HG03558 (cell line): ENCODE measurements around the gene MAPKAPK2.
"Not testable (repeated sequence)": the region's sequence is repeated elsewhere in the genome, so short reads cannot be mapped to it uniquely, and the experiment has no call there.

Experiments
- ATAC-seq: cut with Tn5 transposase; IDR thresholded peaks from one replicate; pipeline ENCODE4 v1.9.1; 2021; ENCODE audit warnings: moderate number of reproducible peaks; ENCODE audit not compliant: unreplicated experiment; ENCODE audit errors: extremely low read depth

MAPKAPK2 gene

GRCh38 chr1:206684478-206685333 is at the start of gene MAPKAPK2:
TSS of gene MAPKAPK2 (plus strand) at chr1:206684905. CDS start at chr1:206685230, 325 bp downstream.
- ATAC-seq, result no peak

GRCh38 chr1:206635080-206635977 is 49.4 kb upstream of the MAPKAPK2 start, which contains the start of gene DYRK3:
TSS of gene DYRK3 (plus strand) at chr1:206635536. CDS start at chr1:206635704, 168 bp downstream.
- peak; percentile 69 for ATAC-seq

GRCh38 chr1:206635978-206636345 is 48.7 kb upstream of the MAPKAPK2 start:
- ATAC-seq, result no peak

- ATAC-seq, result no peak
Observed at GRCh38 chr1:206636671-206637070, 48.0 kb upstream of the MAPKAPK2 start.

GRCh38 chr1:206637605-206638004 is 47.1 kb upstream of the MAPKAPK2 start:
- ATAC-seq, result no peak

GRCh38 chr1:206642074-206642473 is 42.6 kb upstream of the MAPKAPK2 start:
- ATAC-seq, result not testable (repeated sequence)

- no peak for ATAC-seq
Observed at GRCh38 chr1:206643118-206643698, 41.5 kb upstream of the MAPKAPK2 start.

GRCh38 chr1:206646504-206646903 is 38.2 kb upstream of the MAPKAPK2 start:
- ATAC-seq, result no peak

GRCh38 chr1:206647224-206647623 is 37.5 kb upstream of the MAPKAPK2 start:
- ATAC-seq, result no peak

- no peak for ATAC-seq
Observed at GRCh38 chr1:206649261-206649921, 35.3 kb upstream of the MAPKAPK2 start.

- no peak for ATAC-seq
Observed at GRCh38 chr1:206651014-206651413, 33.7 kb upstream of the MAPKAPK2 start.

GRCh38 chr1:206651958-206652890 is 32.5 kb upstream of the MAPKAPK2 start:
- no peak for ATAC-seq

- no peak for ATAC-seq
Observed at GRCh38 chr1:206653715-206654459, 30.8 kb upstream of the MAPKAPK2 start.

- no peak for ATAC-seq
Observed at GRCh38 chr1:206654828-206655227, 29.9 kb upstream of the MAPKAPK2 start.

- no peak for ATAC-seq
Observed at GRCh38 chr1:206655471-206655882, 29.2 kb upstream of the MAPKAPK2 start.

GRCh38 chr1:206656936-206657335 is 27.8 kb upstream of the MAPKAPK2 start:
- ATAC-seq, result no peak

GRCh38 chr1:206657751-206658150 is 27.0 kb upstream of the MAPKAPK2 start:
- no peak for ATAC-seq

GRCh38 chr1:206658264-206658980 is 26.3 kb upstream of the MAPKAPK2 start:
- ATAC-seq, result no peak
